ENCODE measurements around the gene AAGAB.

DNA sequence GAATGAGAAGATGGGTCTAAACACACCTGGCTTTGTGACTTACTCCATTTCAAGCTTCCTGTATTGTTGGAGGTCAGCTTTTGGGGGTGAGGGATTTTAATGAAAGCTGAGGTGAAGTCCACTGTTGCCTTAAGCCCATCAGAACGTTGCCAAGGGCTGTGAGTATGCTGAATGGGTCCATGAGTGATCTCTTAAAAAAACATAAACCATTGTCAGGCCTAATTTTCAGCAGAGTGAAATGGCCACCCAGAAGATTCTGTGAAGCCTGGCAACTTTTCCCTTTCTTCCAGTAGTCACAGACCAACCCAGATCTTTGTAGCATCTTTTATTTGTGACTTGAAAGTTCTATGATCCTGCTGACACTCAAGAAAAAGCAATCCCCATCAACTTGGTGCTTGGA is 102.0 kb downstream of the AAGAB start:
- TF ChIP-seq, protein P1, sequence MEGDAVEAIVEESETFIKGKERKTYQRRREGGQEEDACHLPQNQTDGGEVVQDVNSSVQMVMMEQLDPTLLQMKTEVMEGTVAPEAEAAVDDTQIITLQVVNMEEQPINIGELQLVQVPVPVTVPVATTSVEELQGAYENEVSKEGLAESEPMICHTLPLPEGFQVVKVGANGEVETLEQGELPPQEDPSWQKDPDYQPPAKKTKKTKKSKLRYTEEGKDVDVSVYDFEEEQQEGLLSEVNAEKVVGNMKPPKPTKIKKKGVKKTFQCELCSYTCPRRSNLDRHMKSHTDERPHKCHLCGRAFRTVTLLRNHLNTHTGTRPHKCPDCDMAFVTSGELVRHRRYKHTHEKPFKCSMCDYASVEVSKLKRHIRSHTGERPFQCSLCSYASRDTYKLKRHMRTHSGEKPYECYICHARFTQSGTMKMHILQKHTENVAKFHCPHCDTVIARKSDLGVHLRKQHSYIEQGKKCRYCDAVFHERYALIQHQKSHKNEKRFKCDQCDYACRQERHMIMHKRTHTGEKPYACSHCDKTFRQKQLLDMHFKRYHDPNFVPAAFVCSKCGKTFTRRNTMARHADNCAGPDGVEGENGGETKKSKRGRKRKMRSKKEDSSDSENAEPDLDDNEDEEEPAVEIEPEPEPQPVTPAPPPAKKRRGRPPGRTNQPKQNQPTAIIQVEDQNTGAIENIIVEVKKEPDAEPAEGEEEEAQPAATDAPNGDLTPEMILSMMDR (IDR thresholded peaks at IDR 0.05): no peak
- TF ChIP-seq EP300 (IDR thresholded peaks at IDR 0.05) (no peak), POLR2A (IDR thresholded peaks at IDR 0.05) (no peak)
